K562 (cell line): ENCODE measurements around the gene CTNNA3. TPM values are rescaled to one million over a fixed set of nuclear protein-coding genes. Genes with fewer than 3 reads are reported as not detected.

ENCODE experiments used
- ATAC-seq: fragments of 200-7000 bp; cut with Tn5 transposase; 3 replicates; pipeline ENCODE4 v1.9.1; 2020; ENCODE audit warnings: moderate library complexity
- BruUV-seq: library from RNA; stranded (reverse); fragments of 400-500 nt; replicated peaks from 2 replicates; lab custom pipeline; 2021; lab: Mats Ljungman, UMichigan
- CTCF ChIA-PET: fragments of 300-600 bp; formaldehyde crosslinking; extraction: SDS; loops from one replicate; lab custom pipeline; 2021; ENCODE audit warnings: low intra/inter-chr PET ratio; lab: Yijun Ruan, JAX
- POLR2A ChIA-PET: fragments of 300-600, 350-650 bp; sonication (Branson Sonifier 250); formaldehyde crosslinking; extraction: SDS; loops from one replicate; lab custom pipeline; 2021; ENCODE audit warnings: antibody characterized with exemption, inconsistent platforms; lab: Yijun Ruan, JAX
- DNase-seq, 4 experiments: peaks; one replicate each; pipeline versions ENCODE4 v3.0.0 to v3.0.0-alpha.2; 2011 to 2018; ENCODE audit warnings: low spot score in 3 of 4, mixed read lengths in 3 of 4; ENCODE audit errors: extremely low read depth in 1 of 4
- FAIRE-seq: peaks from 2 replicates; lab custom pipeline; 2011; peaks lifted over from hg19 to GRCh38; lab: Jason Lieb, UNC
- H2AFZ ChIP-seq: 2 replicates; pipeline ENCODE4 v1.6.0; 2011; ENCODE audit warnings: low read depth, low read length, control low read depth, inconsistent platforms
- H3K27ac ChIP-seq: fragments of 200-600 bp; 3 replicates; pipeline ENCODE4 v1.8.0; 2011; ENCODE audit warnings: low read depth, mild to moderate bottlenecking, control low read depth, inconsistent platforms, low read length, moderate library complexity, mixed read lengths; ENCODE audit errors: extremely low read depth
- H3K27me3 ChIP-seq, 2 experiments: fragments of 300-600 bp in 1 of 2; 2 replicates in 1 of 2; 3 replicates in 1 of 2; pipeline versions ENCODE4 v1.6.0 to v1.8.0; 2011; ENCODE audit warnings: inconsistent platforms in 2 of 2, low read length in 2 of 2, mild to moderate bottlenecking in 1 of 2, mixed read lengths in 1 of 2, moderate library complexity in 1 of 2; ENCODE audit not compliant: control insufficient read depth in 2 of 2, insufficient read depth in 2 of 2
- H3K36me3 ChIP-seq: fragments of 300-600 bp; 3 replicates; pipeline ENCODE4 v1.8.0; 2011; ENCODE audit warnings: mild to moderate bottlenecking, low read length, inconsistent platforms; ENCODE audit not compliant: control insufficient read depth, insufficient read depth
- H3K4me1 ChIP-seq, 2 experiments: fragments of 200-600 bp in 1 of 2; replicated peaks in 1 of 2; 2 replicates in 1 of 2; 3 replicates in 1 of 2; pipeline versions ENCODE4 v1.5.1 to v1.8.0; 2011; ENCODE audit warnings: inconsistent platforms in 2 of 2, low read length in 2 of 2, mild to moderate bottlenecking in 1 of 2, mixed read lengths in 1 of 2, moderate library complexity in 1 of 2; ENCODE audit not compliant: control insufficient read depth in 2 of 2, insufficient read depth in 2 of 2
- H3K4me2 ChIP-seq: 2 replicates; pipeline ENCODE4 v1.6.1; 2011; ENCODE audit warnings: low read length, control low read depth, inconsistent platforms, mixed read lengths; ENCODE audit not compliant: insufficient read depth
- H3K4me3 ChIP-seq: fragments of 200-600 bp; sonication (generic), shearing (Covaris generic); 2 replicates; pipeline ENCODE4 v1.5.1; 2016; ENCODE audit warnings: control low read depth, inconsistent platforms
- H3K79me2 ChIP-seq: fragments of 200-600 bp; 3 replicates; pipeline ENCODE4 v1.8.0; 2011; ENCODE audit warnings: low read length, inconsistent platforms; ENCODE audit not compliant: control insufficient read depth, insufficient read depth
- H3K9ac ChIP-seq, 2 experiments: 2 replicates each; pipeline versions ENCODE4 v1.6.0 to v1.6.1; 2011; ENCODE audit warnings: low read depth in 2 of 2, low read length in 2 of 2, control low read depth in 1 of 2, inconsistent platforms in 1 of 2, mild to moderate bottlenecking in 1 of 2, mixed read lengths in 1 of 2; ENCODE audit not compliant: insufficient read depth in 1 of 2
- H3K9me1 ChIP-seq: one replicate; pipeline ENCODE4 v1.6.0; 2011; ENCODE audit warnings: inconsistent platforms, mild to moderate bottlenecking, low read length, moderate library complexity; ENCODE audit not compliant: control insufficient read depth, insufficient read depth
- H3K9me3 ChIP-seq: replicated peaks from 2 replicates; pipeline ENCODE4 v1.5.1; 2011; ENCODE audit warnings: low read depth, low read length, inconsistent platforms; ENCODE audit not compliant: control insufficient read depth, insufficient read depth
- H4K20me1 ChIP-seq: replicated peaks from 2 replicates; pipeline ENCODE4 v1.6.1; 2011; ENCODE audit warnings: low read length, inconsistent platforms, mixed read lengths; ENCODE audit not compliant: control insufficient read depth, insufficient read depth
- BCOR ChIP-seq: fragments of 450-650 bp; IDR thresholded peaks from 2 replicates; pipeline ENCODE4 v1.6.1; 2016
- DDX20 ChIP-seq: fragments of 450-650 bp; IDR thresholded peaks from 2 replicates; pipeline ENCODE4 v1.6.1; 2016; ENCODE audit warnings: missing genetic modification characterization, low read depth, mild to moderate bottlenecking, missing compliant biosample characterization, moderate library complexity
- FUS ChIP-seq: fragments of 200-400 bp; formaldehyde crosslinking; optimal IDR thresholded peaks from 2 replicates; pipeline ENCODE3; 2017; ENCODE audit warnings: low read depth, low read length
- GTF3C2 ChIP-seq: IDR thresholded peaks from 3 replicates; pipeline ENCODE4 v1.6.1; 2011; ENCODE audit warnings: borderline replicate concordance, mild to moderate bottlenecking, moderate library complexity; ENCODE audit not compliant: insufficient read length; ENCODE audit errors: extremely low read depth
- IRF2 ChIP-seq: sonication (generic); formaldehyde crosslinking; IDR thresholded peaks from 2 replicates; pipeline ENCODE4 v1.8.1; 2022; ENCODE audit warnings: mild to moderate bottlenecking, missing genetic modification reagents
- NFIC ChIP-seq: fragments of 450-650 bp; IDR thresholded peaks from 2 replicates; pipeline ENCODE4 v1.6.1; 2017; ENCODE audit warnings: mild to moderate bottlenecking, inconsistent platforms
- PCBP1 ChIP-seq: fragments of 200-400 bp; formaldehyde crosslinking; IDR thresholded peaks from 2 replicates; pipeline ENCODE4 v1.6.1; 2018; ENCODE audit warnings: mild to moderate bottlenecking, low read depth, low read length; ENCODE audit not compliant: poor library complexity, severe bottlenecking
- POLR2A ChIP-seq: fragments of 450-650 bp; conservative IDR thresholded peaks from 2 replicates; pipeline ENCODE4 v1.6.1; 2016
- POLR3G ChIP-seq: IDR thresholded peaks from 2 replicates; pipeline ENCODE4 v1.6.1; 2011; ENCODE audit not compliant: insufficient read length, insufficient replicate concordance; ENCODE audit errors: extremely low read depth
- SIX5 ChIP-seq, 2 experiments: IDR thresholded peaks; 2 replicates each; pipeline ENCODE4 v1.6.1; 2011; ENCODE audit warnings: low read length in 2 of 2, borderline replicate concordance in 1 of 2, low read depth in 1 of 2, mild to moderate bottlenecking in 1 of 2, moderate library complexity in 1 of 2; ENCODE audit not compliant: insufficient read depth in 1 of 2
- SRSF9 ChIP-seq: fragments of 200-400 bp; formaldehyde crosslinking; IDR thresholded peaks from 2 replicates; pipeline ENCODE4 v1.6.1; 2017; ENCODE audit warnings: low read depth, low read length, borderline replicate concordance
- ZBTB1 ChIP-seq: sonication (generic); formaldehyde crosslinking; IDR thresholded peaks from 2 replicates; pipeline ENCODE4 v1.8.1; 2023; ENCODE audit warnings: missing genetic modification reagents, low read depth, mild to moderate bottlenecking, borderline replicate concordance
- ZNF134 ChIP-seq: fragments of 250-450 bp; sonication (Bioruptor Pico); conservative IDR thresholded peaks from 2 replicates; pipeline ENCODE4 v1.4.0; 2020
- ZNF197 ChIP-seq: fragments of 200-800 bp; sonication (Bioruptor generic); IDR thresholded peaks from 2 replicates; pipeline ENCODE4 v1.6.1; 2016; ENCODE audit warnings: low read depth, missing genetic modification characterization, missing compliant biosample characterization
- in situ Hi-C: fragments of 300-500 bp; cut with MboI; formaldehyde crosslinking; loops from 4 replicates; pipeline ENCODE4 v1.15.0; 2018; ENCODE audit warnings: inconsistent platforms, mixed read lengths
- intact Hi-C: fragments of 100-400 bp; cut with micrococcal nuclease; formaldehyde crosslinking; loops from 2 replicates; pipeline ENCODE4 v1.14.2; 2022
- polyA plus RNA-seq, 8 experiments: library from polyadenylated mRNA; depleted of rRNA in 4 of 8; stranded (reverse) in 5 of 8; unstranded in 3 of 8; fragments of >200 nt; fragmentation: Nextera tagmentation in 2 of 8; fragmentation: Illumina TruSeq in 1 of 8; extraction: Ambion mirVana in 2 of 8; extraction: Trizol in 1 of 8; gene quantifications; 2 replicates each; pipeline versions ENCODE4 v1.2.1 to v1.2.3, GENCODE V29; 2011 to 2014; ENCODE audit warnings: inconsistent platforms in 1 of 8, missing spikeins in 1 of 8
- total RNA-seq, 7 experiments: library from RNA; depleted of rRNA in 6 of 7; stranded (reverse); fragments of >200 nt in 6 of 7; fragmentation: Illumina TruSeq in 2 of 7; extraction: Trizol in 2 of 7; gene quantifications; 2 replicates each; pipeline versions ENCODE4 v1.2.1 to v1.2.3, GENCODE V29; 2011 to 2021; ENCODE audit warnings: low replicate concordance in 1 of 7

Gene CTNNA3
- total and polyA plus RNA-seq, 9 of the 15 experiments (the other 6 are each of a cell fraction or from before 2014, with no cell fraction given): 0.04 TPM; not detected in 8

GRCh38 chr10:66190413-66190812, 1505.6 kb downstream of the CTNNA3 start (continued):
- TF ChIP-seq SIX5 (IDR thresholded peaks at IDR 0.05; ENCODE audit: borderline replicate concordance in 1 of 2, insufficient read depth in 1 of 2, low read depth in 1 of 2, low read length in 2 of 2) (no peak), GTF3C2 (no peak), DDX20 (no peak), PCBP1 (no peak), IRF2 (no peak), FUS (no peak), BCOR (no peak), ZNF197 (CRISPR knock-in tag) (no peak), ZBTB1 (CRISPR knock-in tag) (no peak)

- TF ChIP-seq POLR2A (no peak), POLR3G (no peak), ZNF134 (no peak), SRSF9 (no peak), NFIC (no peak)
- H2AFZ ChIP-seq: no peak overlapping the region
- no peaks in the 10 kb centered on the region for H3K4me1 ChIP-seq
- no peak overlapping the region for H3K4me2 ChIP-seq
- no peaks in the 10 kb centered on the region for H3K79me2 ChIP-seq
- H3K27ac ChIP-seq: no peak overlapping the region
- intact Hi-C loops: loop anchor here (10.0 kb wide), 2 partner anchors 746 to 1764 kb away; no protein-coding TSS in a partner anchor
- CTCF ChIA-PET: no interaction called here
- H3K27me3 ChIP-seq: no peaks in the 10 kb centered on the region
- H3K36me3 ChIP-seq: no peaks in the 10 kb centered on the region
- FAIRE-seq: no peak
- POLR2A ChIA-PET: no interaction called here
- in situ Hi-C loops: no loop called here
- no TSS peak for BruUV-seq
- DNase-seq: no peak
- no peak overlapping the region for H3K9ac ChIP-seq
- H4K20me1 ChIP-seq: no peaks in the 10 kb centered on the region
- H3K9me1 ChIP-seq: no peaks in the 10 kb centered on the region
- H3K9me3 ChIP-seq: no peaks in the 10 kb centered on the region; the same call in 1 of the 2 replicates
- no peak overlapping the region for H3K4me3 ChIP-seq
- ATAC-seq: no peak
Measured at GRCh38 chr10:66189271-66189670, 1506.7 kb downstream of the CTNNA3 start.
